Astrocyte of the spinal cord (primary cell): Measurements from ENCODE around the gene MDFIC.

Source experiments
- DNase-seq: peaks from one replicate; pipeline ENCODE4 v3.0.0; 2011; ENCODE audit warnings: low read depth, low spot score
- H3K4me3 ChIP-seq: 2 replicates; pipeline ENCODE4 v1.5.1; 2011; ENCODE audit warnings: low read depth, mild to moderate bottlenecking, low read length, moderate library complexity
- in situ Hi-C: cut with HindIII; loops from 2 replicates; pipeline ENCODE4 v1.10.0; 2017; ENCODE audit warnings: low sequenced_read_pairs
- TF ChIP-seq, protein P1 (sequence below): IDR thresholded peaks from 2 replicates; pipeline ENCODE4 v1.5.1; 2012; ENCODE audit warnings: low read depth, mild to moderate bottlenecking, low read length, inconsistent platforms

The MDFIC gene

DNA sequence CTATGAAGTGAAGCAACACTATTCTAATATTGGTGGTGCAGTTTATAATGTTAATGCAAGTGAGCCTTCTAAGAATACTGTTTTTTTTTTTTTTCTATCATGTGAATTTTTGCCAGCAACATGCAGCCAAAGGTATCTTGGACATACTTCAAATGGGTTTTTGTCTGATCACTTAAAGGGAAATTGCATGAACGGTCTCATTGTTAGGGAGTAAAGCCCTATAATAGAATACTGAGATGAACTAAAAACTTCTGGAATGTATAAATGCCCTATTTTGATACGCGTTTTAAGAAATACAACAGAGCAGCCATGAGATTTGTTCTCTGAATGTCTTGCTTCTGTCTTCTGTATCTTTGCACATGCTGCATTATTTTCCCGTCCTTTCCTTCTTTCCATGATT lies 10.5 kb upstream of the MDFIC start:
- in situ Hi-C loops, result no loop called here
- DNase-seq, result no peak
- H3K4me3 ChIP-seq, result no peak overlapping the region
- TF ChIP-seq, protein P1, sequence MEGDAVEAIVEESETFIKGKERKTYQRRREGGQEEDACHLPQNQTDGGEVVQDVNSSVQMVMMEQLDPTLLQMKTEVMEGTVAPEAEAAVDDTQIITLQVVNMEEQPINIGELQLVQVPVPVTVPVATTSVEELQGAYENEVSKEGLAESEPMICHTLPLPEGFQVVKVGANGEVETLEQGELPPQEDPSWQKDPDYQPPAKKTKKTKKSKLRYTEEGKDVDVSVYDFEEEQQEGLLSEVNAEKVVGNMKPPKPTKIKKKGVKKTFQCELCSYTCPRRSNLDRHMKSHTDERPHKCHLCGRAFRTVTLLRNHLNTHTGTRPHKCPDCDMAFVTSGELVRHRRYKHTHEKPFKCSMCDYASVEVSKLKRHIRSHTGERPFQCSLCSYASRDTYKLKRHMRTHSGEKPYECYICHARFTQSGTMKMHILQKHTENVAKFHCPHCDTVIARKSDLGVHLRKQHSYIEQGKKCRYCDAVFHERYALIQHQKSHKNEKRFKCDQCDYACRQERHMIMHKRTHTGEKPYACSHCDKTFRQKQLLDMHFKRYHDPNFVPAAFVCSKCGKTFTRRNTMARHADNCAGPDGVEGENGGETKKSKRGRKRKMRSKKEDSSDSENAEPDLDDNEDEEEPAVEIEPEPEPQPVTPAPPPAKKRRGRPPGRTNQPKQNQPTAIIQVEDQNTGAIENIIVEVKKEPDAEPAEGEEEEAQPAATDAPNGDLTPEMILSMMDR, result no peak

DNA sequence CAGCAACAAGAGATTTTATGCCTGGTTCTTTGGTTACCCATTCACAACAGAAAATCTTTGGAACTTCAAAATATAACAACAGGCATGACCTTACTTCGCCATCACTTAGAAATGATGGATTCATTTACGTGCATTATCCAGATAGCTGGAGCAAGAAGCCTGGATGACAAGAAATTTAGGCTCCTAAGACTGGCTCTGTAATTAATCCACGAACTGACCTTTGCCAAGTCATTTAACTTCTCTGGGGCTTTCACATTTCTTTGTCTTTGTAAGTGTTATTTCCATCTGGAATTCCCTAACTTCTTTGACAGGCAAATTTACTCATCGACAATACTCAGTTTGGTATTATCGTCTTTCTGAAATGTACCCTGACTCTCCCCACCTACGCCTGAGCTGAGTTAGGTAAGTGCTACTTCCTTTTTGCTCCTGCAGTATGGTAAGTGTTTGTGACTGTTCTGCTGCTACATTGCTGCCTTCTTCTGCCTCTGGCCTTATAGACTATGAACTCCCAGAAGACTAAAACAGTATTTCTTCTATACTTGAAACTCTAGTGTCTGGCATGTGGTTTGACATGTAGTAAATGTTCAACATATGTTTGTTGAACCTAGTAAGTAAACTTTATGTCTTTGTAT lies 5.5 kb upstream of the MDFIC start:
- in situ Hi-C loops, result no loop called here
- DNase-seq, result no peak
- TF ChIP-seq, protein P1, result no peak
- H3K4me3 ChIP-seq, result no peak overlapping the region

DNA sequence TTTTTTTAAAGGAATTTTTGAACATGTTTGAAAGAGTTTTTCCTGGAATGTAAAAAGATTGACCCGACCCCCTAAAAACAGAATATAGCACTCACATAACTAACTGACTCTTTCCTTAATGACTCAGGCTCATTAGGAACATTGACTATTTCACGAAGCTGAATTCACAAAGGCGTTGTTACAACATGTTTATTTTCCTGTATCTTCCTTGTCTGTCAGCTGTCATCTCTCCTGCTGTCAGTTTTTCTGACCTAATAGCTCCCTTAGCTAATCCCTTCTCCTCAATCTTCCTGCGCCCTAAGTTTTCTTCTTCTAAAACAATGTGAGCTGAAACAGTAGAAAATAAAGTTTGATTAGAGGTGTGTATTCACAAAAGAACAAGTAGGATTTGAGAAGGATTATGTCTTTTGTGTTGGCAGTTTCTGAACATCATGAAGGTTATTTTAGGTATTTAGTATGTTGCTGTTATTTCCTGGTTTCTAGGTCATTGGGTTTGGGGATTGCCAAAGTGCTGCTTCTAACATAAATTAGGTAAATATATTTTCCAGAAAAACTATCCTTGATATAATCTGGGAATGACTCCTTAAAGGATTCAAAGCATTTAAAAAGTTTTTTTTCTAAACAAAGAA lies 4.6 kb upstream of the MDFIC start:
- in situ Hi-C loops, result no loop called here
- TF ChIP-seq, protein P1, result no peak
- H3K4me3 ChIP-seq, result no peak overlapping the region
- DNase-seq, result no peak

DNA sequence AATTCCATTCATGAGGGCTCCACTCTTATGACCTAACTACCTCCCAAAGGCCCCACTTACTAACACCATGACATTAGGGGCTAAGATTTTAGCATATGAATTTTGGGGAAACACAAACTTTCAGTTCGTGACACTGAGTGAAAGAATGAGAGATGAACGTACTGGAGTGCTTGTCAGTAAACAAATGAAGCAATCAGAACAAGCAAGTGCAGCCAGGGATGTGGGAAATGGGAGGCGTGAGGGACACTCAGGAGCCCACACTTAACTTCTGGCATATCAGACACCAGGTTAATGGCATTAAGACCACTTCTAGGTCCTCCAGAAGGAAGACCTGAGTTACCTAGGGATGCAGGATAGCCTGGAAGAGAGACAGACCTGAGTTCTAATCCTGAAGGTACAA lies 2.3 kb upstream of the MDFIC start:
- in situ Hi-C loops, result no loop called here
- DNase-seq, result no peak
- H3K4me3 ChIP-seq, result no peak overlapping the region
- TF ChIP-seq, protein P1, result no peak

DNA sequence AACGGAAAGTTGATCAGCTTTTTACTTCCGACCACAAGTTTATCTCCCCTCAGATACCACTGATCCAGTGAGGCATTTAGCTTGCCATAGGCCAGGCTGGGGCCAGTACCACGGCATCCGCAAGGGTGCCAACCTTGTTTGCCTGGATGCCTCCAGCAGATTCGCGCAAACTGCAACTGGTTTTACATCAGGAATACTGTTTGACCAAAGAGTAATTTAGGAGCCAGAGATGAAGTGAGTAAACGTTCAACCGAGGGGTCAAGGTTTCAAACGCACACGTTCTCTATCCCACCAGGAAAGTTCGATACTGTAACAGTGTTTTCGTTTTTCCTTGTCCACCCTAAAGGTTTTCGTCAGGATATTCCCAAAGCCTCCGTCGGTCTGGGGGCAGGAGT lies 266 bp upstream of the MDFIC start:
- DNase-seq, result no peak
- in situ Hi-C loops, result no loop called here
- TF ChIP-seq, protein P1, result no peak
- H3K4me3 ChIP-seq, result peak overlapping the region; percentile 88

DNA sequence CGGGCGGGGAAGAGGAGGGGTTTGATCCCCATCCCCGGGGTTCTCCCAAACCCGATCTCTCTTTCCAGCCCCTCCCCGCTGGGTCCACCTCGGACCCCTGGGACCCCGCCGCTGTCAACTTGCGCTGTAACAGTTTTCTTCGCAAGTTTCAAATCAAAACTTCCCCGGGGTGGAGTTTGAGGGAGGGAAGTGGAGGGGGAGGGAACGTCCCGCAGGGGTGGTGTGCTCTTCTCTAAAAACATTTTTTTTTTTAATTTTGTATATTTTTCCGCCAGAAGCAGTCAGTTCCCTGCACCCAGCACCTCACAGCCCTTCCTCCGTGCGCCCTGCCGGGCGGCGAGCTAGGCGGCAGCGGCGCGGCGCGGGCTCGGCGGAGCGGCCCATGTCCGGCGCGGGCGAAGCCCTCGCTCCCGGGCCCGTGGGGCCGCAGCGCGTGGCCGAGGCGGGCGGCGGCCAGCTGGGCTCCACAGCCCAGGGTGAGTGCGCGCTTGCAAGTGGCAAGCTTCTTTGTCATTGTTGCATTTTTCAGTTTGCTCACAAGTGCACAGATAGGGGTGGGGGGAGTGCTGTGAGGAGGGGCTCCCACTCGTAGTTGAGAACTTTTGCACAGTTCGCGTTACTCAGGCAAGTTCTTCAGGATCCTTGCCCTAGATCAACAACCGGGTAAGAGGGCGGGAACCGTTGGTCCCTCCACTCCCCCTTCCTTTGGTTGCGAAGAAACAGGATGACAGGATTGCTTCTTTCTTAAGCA lies 933 bp downstream of the MDFIC start:
- TF ChIP-seq, protein P1, result no peak
- peak overlapping the region; percentile 88 for H3K4me3 ChIP-seq
- in situ Hi-C loops, result no loop called here
- DNase-seq, result peak; percentile 82
